SH-SY5Y (cell line): ENCODE results near the gene VPS51.

Experiments used
- GATA2 ChIP-seq: IDR thresholded peaks from 2 replicates; pipeline ENCODE4 v1.6.1; 2011; ENCODE audit warnings: mild to moderate bottlenecking, low read depth, low read length
- GATA3 ChIP-seq: IDR thresholded peaks from 2 replicates; pipeline ENCODE4 v1.6.1; 2011; ENCODE audit warnings: low read depth, mild to moderate bottlenecking, low read length, moderate library complexity

DNA sequence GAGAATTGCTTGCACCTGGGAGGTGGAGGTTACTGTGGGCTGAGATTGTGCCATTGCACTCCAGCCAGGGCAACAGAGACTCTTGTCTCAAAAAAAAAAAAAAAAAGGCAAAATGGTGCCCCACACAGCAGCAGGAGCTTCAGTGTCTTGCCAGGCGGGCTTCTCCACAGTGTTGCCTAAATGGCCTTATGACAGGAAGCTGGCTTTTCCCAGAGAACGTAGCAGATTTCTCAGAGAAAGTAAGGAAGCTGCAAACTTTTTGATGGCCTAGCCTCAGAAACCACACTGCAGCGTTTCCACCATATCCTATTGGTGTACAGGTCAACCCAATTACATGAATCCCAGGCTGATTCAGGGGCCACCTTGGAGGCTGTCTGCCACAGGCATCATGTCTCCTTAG is 61.3 kb downstream of the VPS51 start:
- no peak for TF ChIP-seq GATA2
- no peak for TF ChIP-seq GATA3
